ENCODE data around the gene SLC25A39. TPM values are rescaled to one million over a fixed set of nuclear protein-coding genes. Genes with fewer than 3 reads are reported as not detected.

SLC25A39 gene
- total and polyA plus RNA-seq, 2 of the 13 experiments (the other 11 are each of a cell fraction or from before 2014, with no cell fraction given), result 144 to 151 TPM

DNA sequence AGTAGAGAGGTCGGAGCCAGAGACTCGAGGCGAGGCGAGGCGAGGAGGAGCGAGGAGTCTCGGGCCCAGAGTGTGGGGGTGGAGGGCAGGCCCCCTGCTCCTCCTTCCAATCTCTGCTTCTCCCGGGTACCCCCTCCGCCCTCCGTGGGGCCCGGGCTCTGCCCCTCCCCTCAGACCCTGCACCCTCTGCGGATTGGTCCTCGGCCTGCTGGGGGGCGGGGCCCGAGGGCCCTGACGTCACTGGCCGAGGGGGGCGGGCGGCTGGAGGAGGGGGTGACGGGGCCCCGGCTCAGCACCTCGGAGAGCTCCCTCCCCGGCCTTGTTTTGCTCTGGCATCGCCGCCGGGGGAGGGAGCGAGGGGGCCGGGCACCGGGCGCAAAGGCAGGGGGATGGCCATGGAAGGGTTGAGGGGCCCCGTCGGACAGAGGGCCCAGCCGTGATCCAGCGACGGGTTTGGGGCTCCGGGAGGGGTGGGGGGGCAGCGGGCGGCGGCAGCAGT lies 16.3 kb downstream of the SLC25A39 start, which contains the start of gene RUNDC3A (continued):
- TF ChIP-seq, protein P1, sequence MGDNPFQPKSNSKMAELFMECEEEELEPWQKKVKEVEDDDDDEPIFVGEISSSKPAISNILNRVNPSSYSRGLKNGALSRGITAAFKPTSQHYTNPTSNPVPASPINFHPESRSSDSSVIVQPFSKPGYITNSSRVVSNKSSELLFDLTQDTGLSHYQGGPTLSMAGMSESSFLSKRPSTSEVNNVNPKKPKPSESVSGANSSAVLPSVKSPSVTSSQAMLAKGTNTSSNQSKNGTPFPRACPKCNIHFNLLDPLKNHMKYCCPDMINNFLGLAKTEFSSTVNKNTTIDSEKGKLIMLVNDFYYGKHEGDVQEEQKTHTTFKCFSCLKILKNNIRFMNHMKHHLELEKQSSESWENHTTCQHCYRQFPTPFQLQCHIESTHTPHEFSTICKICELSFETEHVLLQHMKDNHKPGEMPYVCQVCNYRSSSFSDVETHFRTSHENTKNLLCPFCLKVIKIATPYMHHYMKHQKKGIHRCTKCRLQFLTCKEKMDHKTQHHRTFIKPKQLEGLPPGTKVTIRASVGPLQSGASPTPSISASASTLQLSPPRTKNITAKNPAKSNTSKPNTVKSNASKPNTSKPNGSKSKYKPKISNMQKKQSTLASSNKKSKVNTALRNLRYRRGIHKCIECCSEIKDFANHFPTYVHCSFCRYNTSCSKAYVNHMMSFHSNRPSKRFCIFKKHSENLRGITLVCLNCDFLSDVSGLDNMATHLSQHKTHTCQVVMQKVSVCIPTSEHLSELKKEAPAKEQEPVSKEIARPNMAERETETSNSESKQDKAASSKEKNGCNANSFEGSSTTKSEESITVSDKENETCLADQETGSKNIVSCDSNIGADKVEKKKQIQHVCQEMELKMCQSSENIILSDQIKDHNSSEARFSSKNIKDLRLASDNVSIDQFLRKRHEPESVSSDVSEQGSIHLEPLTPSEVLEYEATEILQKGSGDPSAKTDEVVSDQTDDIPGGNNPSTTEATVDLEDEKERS (CRISPR knock-in tag; IDR thresholded peaks at IDR 0.05), result no peak
- no peak for TF ChIP-seq ZSCAN30 (CRISPR knock-in tag; IDR thresholded peaks at IDR 0.05)
- peak; percentile 79; the same call in 1 of the 2 replicates for TF ChIP-seq CAMTA2 (CRISPR knock-in tag; IDR thresholded peaks at IDR 0.05; ENCODE audit: borderline replicate concordance)
- peak; percentile 75 for TF ChIP-seq CREM (IDR thresholded peaks at IDR 0.05)
- peak; percentile 46; the same call in 1 of the 2 replicates for TF ChIP-seq CREM (CRISPR knock-in tag; IDR thresholded peaks at IDR 0.05)
- TF ChIP-seq ZSCAN25 (CRISPR knock-in tag; IDR thresholded peaks at IDR 0.05), result no peak; the same call in 1 of the 2 replicates
- peak; percentile 76 for TF ChIP-seq HOXA3 (CRISPR knock-in tag; IDR thresholded peaks at IDR 0.05)
- peak; percentile 88 for TF ChIP-seq ZNF160 (CRISPR knock-in tag; IDR thresholded peaks at IDR 0.05)
- TF ChIP-seq, protein P2, sequence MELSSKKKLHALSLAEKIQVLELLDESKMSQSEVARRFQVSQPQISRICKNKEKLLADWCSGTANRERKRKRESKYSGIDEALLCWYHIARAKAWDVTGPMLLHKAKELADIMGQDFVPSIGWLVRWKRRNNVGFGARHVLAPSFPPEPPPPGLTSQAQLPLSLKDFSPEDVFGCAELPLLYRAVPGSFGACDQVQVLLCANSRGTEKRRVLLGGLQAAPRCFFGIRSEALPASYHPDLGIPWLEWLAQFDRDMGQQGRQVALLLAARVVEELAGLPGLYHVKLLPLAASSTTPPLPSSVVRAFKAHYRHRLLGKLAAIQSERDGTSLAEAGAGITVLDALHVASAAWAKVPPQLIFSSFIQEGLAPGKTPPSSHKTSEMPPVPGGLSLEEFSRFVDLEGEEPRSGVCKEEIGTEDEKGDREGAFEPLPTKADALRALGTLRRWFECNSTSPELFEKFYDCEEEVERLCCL (CRISPR knock-in tag; IDR thresholded peaks at IDR 0.05; ENCODE audit: borderline replicate concordance), result no peak
- no peak for TF ChIP-seq NFIB (CRISPR knock-in tag; IDR thresholded peaks at IDR 0.05; ENCODE audit: borderline replicate concordance)
- TF ChIP-seq ZNF124 (CRISPR knock-in tag; IDR thresholded peaks at IDR 0.05), result peak; percentile 89; the same call in 1 of the 2 replicates
- TF ChIP-seq FOXK1 (CRISPR knock-in tag; IDR thresholded peaks at IDR 0.05; ENCODE audit: borderline replicate concordance, low read depth), result peak; percentile 72; the same call in 1 of the 2 replicates
- TF ChIP-seq ZMYM4 (CRISPR knock-in tag; IDR thresholded peaks at IDR 0.05), result 0 out of 2 replicates have a peak, but pooled peaks have one; percentile 38
- TF ChIP-seq ZNF841 (CRISPR knock-in tag; IDR thresholded peaks at IDR 0.05; ENCODE audit: borderline replicate concordance), result 0 out of 2 replicates have a peak, but pooled peaks have one; percentile 82
- TF ChIP-seq, protein P3, sequence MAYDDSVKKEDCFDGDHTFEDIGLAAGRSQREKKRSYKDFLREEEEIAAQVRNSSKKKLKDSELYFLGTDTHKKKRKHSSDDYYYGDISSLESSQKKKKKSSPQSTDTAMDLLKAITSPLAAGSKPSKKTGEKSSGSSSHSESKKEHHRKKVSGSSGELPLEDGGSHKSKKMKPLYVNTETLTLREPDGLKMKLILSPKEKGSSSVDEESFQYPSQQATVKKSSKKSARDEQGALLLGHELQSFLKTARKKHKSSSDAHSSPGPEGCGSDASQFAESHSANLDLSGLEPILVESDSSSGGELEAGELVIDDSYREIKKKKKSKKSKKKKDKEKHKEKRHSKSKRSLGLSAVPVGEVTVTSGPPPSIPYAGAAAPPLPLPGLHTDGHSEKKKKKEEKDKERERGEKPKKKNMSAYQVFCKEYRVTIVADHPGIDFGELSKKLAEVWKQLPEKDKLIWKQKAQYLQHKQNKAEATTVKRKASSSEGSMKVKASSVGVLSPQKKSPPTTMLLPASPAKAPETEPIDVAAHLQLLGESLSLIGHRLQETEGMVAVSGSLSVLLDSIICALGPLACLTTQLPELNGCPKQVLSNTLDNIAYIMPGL (CRISPR knock-in tag; IDR thresholded peaks at IDR 0.05; ENCODE audit: borderline replicate concordance in 1 of 2, low read depth in 1 of 2), result no peak
- TF ChIP-seq, protein P4, sequence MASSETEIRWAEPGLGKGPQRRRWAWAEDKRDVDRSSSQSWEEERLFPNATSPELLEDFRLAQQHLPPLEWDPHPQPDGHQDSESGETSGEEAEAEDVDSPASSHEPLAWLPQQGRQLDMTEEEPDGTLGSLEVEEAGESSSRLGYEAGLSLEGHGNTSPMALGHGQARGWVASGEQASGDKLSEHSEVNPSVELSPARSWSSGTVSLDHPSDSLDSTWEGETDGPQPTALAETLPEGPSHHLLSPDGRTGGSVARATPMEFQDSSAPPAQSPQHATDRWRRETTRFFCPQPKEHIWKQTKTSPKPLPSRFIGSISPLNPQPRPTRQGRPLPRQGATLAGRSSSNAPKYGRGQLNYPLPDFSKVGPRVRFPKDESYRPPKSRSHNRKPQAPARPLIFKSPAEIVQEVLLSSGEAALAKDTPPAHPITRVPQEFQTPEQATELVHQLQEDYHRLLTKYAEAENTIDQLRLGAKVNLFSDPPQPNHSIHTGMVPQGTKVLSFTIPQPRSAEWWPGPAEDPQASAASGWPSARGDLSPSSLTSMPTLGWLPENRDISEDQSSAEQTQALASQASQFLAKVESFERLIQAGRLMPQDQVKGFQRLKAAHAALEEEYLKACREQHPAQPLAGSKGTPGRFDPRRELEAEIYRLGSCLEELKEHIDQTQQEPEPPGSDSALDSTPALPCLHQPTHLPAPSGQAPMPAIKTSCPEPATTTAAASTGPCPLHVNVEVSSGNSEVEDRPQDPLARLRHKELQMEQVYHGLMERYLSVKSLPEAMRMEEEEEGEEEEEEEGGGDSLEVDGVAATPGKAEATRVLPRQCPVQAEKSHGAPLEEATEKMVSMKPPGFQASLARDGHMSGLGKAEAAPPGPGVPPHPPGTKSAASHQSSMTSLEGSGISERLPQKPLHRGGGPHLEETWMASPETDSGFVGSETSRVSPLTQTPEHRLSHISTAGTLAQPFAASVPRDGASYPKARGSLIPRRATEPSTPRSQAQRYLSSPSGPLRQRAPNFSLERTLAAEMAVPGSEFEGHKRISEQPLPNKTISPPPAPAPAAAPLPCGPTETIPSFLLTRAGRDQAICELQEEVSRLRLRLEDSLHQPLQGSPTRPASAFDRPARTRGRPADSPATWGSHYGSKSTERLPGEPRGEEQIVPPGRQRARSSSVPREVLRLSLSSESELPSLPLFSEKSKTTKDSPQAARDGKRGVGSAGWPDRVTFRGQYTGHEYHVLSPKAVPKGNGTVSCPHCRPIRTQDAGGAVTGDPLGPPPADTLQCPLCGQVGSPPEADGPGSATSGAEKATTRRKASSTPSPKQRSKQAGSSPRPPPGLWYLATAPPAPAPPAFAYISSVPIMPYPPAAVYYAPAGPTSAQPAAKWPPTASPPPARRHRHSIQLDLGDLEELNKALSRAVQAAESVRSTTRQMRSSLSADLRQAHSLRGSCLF (CRISPR knock-in tag; IDR thresholded peaks at IDR 0.05; ENCODE audit: borderline replicate concordance), result no peak
